Adrenal gland (tissue), 5 donors: ENCODE measurements around the gene SCARB1.

Experiments used
- POLR2A ChIP-seq, 2 donors: fragments of 450-650 bp; IDR thresholded peaks; one replicate each; pipeline ENCODE4 v1.6.1; 2017; ENCODE audit warnings: antibody characterized with exemption in 2 of 2, mild to moderate bottlenecking in 2 of 2, moderate library complexity in 1 of 2
- TF ChIP-seq, protein P1 (sequence below), 6 experiments: fragments of 450-650 bp in 4 of 6; fragments of 200-600 bp in 2 of 6; sonication (generic) in 1 of 6; IDR thresholded peaks; 1 replicate in 5 of 6; 2 replicates in 1 of 6; pipeline versions ENCODE4 v1.5.1 to v1.8.0; 2016 to 2021; ENCODE audit warnings: antibody characterized with exemption in 6 of 6, mild to moderate bottlenecking in 2 of 6, moderate library complexity in 1 of 6
- donor health status: DM: no; HTN: no; CAD: no.

GRCh38 chr12:124835656-124836410 lies 27.8 kb downstream of the SCARB1 start:
- peak in 1 of 2 donors; percentile 29 for TF ChIP-seq POLR2A (IDR thresholded peaks at IDR 0.05)
- TF ChIP-seq, protein P1, sequence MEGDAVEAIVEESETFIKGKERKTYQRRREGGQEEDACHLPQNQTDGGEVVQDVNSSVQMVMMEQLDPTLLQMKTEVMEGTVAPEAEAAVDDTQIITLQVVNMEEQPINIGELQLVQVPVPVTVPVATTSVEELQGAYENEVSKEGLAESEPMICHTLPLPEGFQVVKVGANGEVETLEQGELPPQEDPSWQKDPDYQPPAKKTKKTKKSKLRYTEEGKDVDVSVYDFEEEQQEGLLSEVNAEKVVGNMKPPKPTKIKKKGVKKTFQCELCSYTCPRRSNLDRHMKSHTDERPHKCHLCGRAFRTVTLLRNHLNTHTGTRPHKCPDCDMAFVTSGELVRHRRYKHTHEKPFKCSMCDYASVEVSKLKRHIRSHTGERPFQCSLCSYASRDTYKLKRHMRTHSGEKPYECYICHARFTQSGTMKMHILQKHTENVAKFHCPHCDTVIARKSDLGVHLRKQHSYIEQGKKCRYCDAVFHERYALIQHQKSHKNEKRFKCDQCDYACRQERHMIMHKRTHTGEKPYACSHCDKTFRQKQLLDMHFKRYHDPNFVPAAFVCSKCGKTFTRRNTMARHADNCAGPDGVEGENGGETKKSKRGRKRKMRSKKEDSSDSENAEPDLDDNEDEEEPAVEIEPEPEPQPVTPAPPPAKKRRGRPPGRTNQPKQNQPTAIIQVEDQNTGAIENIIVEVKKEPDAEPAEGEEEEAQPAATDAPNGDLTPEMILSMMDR (IDR thresholded peaks at IDR 0.05): peak in 2 of 6 experiments; percentile 7 to 21
